HCT116 (cell line): Measurements from ENCODE around the gene ICAM1. TPM values are rescaled to one million over a fixed set of nuclear protein-coding genes. Genes with fewer than 3 reads are reported as not detected.
"Not testable (repeated sequence)": the region's sequence is repeated elsewhere in the genome, so short reads cannot be mapped to it uniquely, and the experiment has no call there.

Source experiments
- ATAC-seq: fragments of 200-7000 bp; cut with Tn5 transposase; 2 replicates; pipeline ENCODE4 v1.9.1; 2020; ENCODE audit warnings: mild to moderate bottlenecking, moderate library complexity
- BruUV-seq: library from RNA; stranded (reverse); fragments of 400-500 nt; replicated peaks from 2 replicates; lab custom pipeline; 2021; lab: Mats Ljungman, UMichigan
- CTCF ChIA-PET: fragments of 300-600 bp; sonication (Branson Sonifier 250); formaldehyde crosslinking; loops from one replicate; lab custom pipeline; 2021; ENCODE audit warnings: antibody characterized with exemption; lab: Charles Lee
- POLR2A ChIA-PET: fragments of 300-600, 350-600 bp; sonication (Branson Sonifier 250); formaldehyde crosslinking; loops from one replicate; lab custom pipeline; 2021; ENCODE audit warnings: antibody characterized with exemption; lab: Charles Lee
- RAD21 ChIA-PET, 2 experiments: fragments of 300-600 bp; sonication (Branson Sonifier 250); formaldehyde crosslinking; loops; one replicate each; lab custom pipeline; 2023; ENCODE audit warnings: low total read pairs in 2 of 2; ENCODE audit not compliant: uncharacterized antibody in 2 of 2, unreplicated experiment in 2 of 2, low non-redundant PET in 1 of 2; lab: Charles Lee
- DNase-seq: peaks from one replicate; pipeline ENCODE4 v3.0.0-alpha.2; 2010; ENCODE audit warnings: low read depth, low spot score
- H2AFZ ChIP-seq: fragments of 200-600 bp; shearing (Covaris generic), sonication (generic); 2 replicates; pipeline ENCODE4 v1.6.1; 2017; ENCODE audit warnings: low read depth, mixed run types, mixed read lengths, antibody characterized with exemption, low read length; ENCODE audit not compliant: poor library complexity, severe bottlenecking
- H3K27ac ChIP-seq: 2 replicates; pipeline ENCODE4 v1.5.1; 2012; ENCODE audit warnings: low read depth, low read length
- H3K27me3 ChIP-seq: fragments of 200-600 bp; sonication (generic); 2 replicates; pipeline ENCODE4 v1.6.1; 2016; ENCODE audit warnings: mixed run types, low read length, mixed read lengths; ENCODE audit not compliant: insufficient read depth
- H3K36me3 ChIP-seq, 2 experiments: fragments of 200-500 bp in 1 of 2; fragments of 200-600 bp in 1 of 2; sonication (Bioruptor generic) in 1 of 2; sonication (generic) in 1 of 2; 2 replicates each; pipeline versions ENCODE4 v1.5.1 to v1.6.1; 2014 to 2016; ENCODE audit warnings: low read length in 2 of 2, inconsistent platforms in 1 of 2, mixed read lengths in 1 of 2, mixed run types in 1 of 2; ENCODE audit not compliant: insufficient read depth in 2 of 2, control insufficient read depth in 1 of 2
- H3K4me1 ChIP-seq, 2 experiments: fragments of 200-600 bp in 1 of 2; sonication (generic) in 1 of 2; 2 replicates each; pipeline versions ENCODE4 v1.5.1 to v1.6.1; 2012 to 2017; ENCODE audit warnings: low read length in 2 of 2, inconsistent platforms in 1 of 2, mild to moderate bottlenecking in 1 of 2, mixed read lengths in 1 of 2, mixed run types in 1 of 2, moderate library complexity in 1 of 2; ENCODE audit not compliant: insufficient read depth in 2 of 2, control insufficient read depth in 1 of 2
- H3K4me2 ChIP-seq: fragments of 200-600 bp; sonication (generic); 2 replicates; pipeline ENCODE4 v1.6.1; 2017; ENCODE audit warnings: mixed run types, low read length, mixed read lengths
- H3K4me3 ChIP-seq, 2 experiments: fragments of 200-600 bp in 1 of 2; sonication (generic) in 1 of 2; replicated peaks in 1 of 2; 2 replicates each; pipeline ENCODE4 v1.5.1; 2011 to 2016; ENCODE audit warnings: low read length in 2 of 2, control low read depth in 1 of 2, low read depth in 1 of 2, mild to moderate bottlenecking in 1 of 2, mixed read lengths in 1 of 2, mixed run types in 1 of 2
- H3K79me2 ChIP-seq: fragments of 200-600 bp; sonication (generic); 2 replicates; pipeline ENCODE4 v1.6.1; 2017; ENCODE audit warnings: mild to moderate bottlenecking, mixed run types, low read length, moderate library complexity, mixed read lengths; ENCODE audit not compliant: insufficient read depth
- H3K9ac ChIP-seq: fragments of 200-600 bp; sonication (generic); 2 replicates; pipeline ENCODE4 v1.6.1; 2016; ENCODE audit warnings: low read length, mixed read lengths
- H3K9me2 ChIP-seq: fragments of 200-600 bp; sonication (generic), shearing (Covaris generic); 2 replicates; pipeline ENCODE4 v1.6.1; 2017; ENCODE audit warnings: mixed run types, mild to moderate bottlenecking, moderate library complexity; ENCODE audit not compliant: insufficient read depth
- H3K9me3 ChIP-seq, 2 experiments: fragments of 200-500 bp in 1 of 2; fragments of 200-600 bp in 1 of 2; sonication (Bioruptor generic) in 1 of 2; sonication (generic) in 1 of 2; 2 replicates each; pipeline ENCODE4 v1.6.1; 2014 to 2017; ENCODE audit warnings: low read length in 2 of 2, mixed read lengths in 2 of 2, inconsistent platforms in 1 of 2, low read depth in 1 of 2, mild to moderate bottlenecking in 1 of 2, mixed run types in 1 of 2, moderate library complexity in 1 of 2; ENCODE audit not compliant: control insufficient read depth in 1 of 2, insufficient read depth in 1 of 2
- H4K20me1 ChIP-seq: fragments of 200-600 bp; sonication (generic), shearing (Covaris generic); 2 replicates; pipeline ENCODE4 v1.6.1; 2017; ENCODE audit warnings: mixed run types, mild to moderate bottlenecking, moderate library complexity; ENCODE audit not compliant: insufficient read depth
- CBX3 ChIP-seq: IDR thresholded peaks from 2 replicates; pipeline ENCODE4 v1.6.1; 2012; ENCODE audit warnings: low read depth
- CEBPB ChIP-seq: IDR thresholded peaks from 2 replicates; pipeline ENCODE4 v1.6.1; 2012; ENCODE audit warnings: low read depth
- EGR1 ChIP-seq: IDR thresholded peaks from 2 replicates; pipeline ENCODE4 v1.6.1; 2012; ENCODE audit warnings: low read depth
- FOSL1 ChIP-seq: IDR thresholded peaks from 2 replicates; pipeline ENCODE4 v1.6.1; 2012; ENCODE audit warnings: low read depth
- POLR2A ChIP-seq: IDR thresholded peaks from 2 replicates; pipeline ENCODE4 v1.7.0; 2011; ENCODE audit warnings: borderline replicate concordance; ENCODE audit not compliant: insufficient read depth, insufficient read length; ENCODE audit errors: extremely low read depth
- TCF7L2 ChIP-seq: IDR thresholded peaks from 2 replicates; pipeline ENCODE4 v1.7.0; 2011; ENCODE audit warnings: borderline replicate concordance, inconsistent platforms; ENCODE audit not compliant: insufficient read depth, insufficient read length; ENCODE audit errors: extremely low read depth
- intact Hi-C: fragments of 100-400 bp; cut with micrococcal nuclease; formaldehyde crosslinking; loops from 2 replicates; pipeline ENCODE4 v1.10.0; 2022
- total RNA-seq: library from RNA; stranded (reverse); gene quantifications from one replicate; pipeline ENCODE4 v1.2.1, GENCODE V29; 2021; ENCODE audit not compliant: unreplicated experiment
- TF ChIP-seq, protein P1 (sequence below), 3 experiments: fragments of 200-600 bp in 1 of 3; sonication (generic) in 1 of 3; IDR thresholded peaks in 2 of 3; conservative IDR thresholded peaks in 1 of 3; 2 replicates each; pipeline ENCODE4 v1.5.1; 2012 to 2017; ENCODE audit warnings: low read depth in 2 of 3, low read length in 2 of 3, antibody characterized with exemption in 1 of 3, borderline replicate concordance in 1 of 3, control low read depth in 1 of 3, mild to moderate bottlenecking in 1 of 3, mixed read lengths in 1 of 3, mixed run types in 1 of 3, moderate library complexity in 1 of 3; ENCODE audit not compliant: insufficient read depth in 1 of 3

The ICAM1 gene
- total RNA-seq, 1 experiment from 2014 or later, result 5.0 TPM

DNA sequence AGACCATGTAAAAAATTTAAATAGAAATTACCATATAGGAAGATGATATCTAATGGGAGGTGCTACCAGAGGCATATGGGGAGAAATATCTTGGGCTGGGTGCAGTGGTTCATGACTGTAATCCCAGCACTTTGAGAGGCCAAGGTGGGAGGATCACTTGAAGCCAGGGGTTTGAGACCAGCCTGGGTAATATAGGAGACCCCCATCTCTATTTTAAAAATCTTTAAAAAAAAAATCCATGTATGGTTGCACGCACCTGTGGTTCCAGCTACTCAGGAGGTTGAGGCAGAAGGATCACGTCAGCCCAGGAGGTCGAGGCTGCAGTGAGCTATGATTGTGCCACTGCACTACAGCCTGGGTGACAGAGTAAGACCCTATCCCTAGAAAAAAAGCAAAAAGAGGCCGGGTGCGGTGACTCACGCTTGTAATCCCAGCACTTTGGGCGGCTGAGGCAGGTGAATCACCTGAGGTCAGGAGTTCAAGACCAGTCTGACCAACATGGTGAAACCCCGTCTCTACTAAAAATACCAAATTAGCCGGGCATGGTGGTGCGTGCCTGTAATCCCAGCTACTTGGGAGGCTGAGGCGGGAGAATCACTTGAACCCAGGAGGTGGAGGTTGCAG, 29.0 kb upstream of the ICAM1 start:
- H2AFZ ChIP-seq, H3K9ac ChIP-seq, CTCF ChIA-PET, intact Hi-C loops, H3K27me3 ChIP-seq, H3K36me3 ChIP-seq, H4K20me1 ChIP-seq, H3K9me3 ChIP-seq, BruUV-seq, DNase-seq, H3K9me2 ChIP-seq, H3K79me2 ChIP-seq, H3K27ac ChIP-seq: not testable (repeated sequence)
- ChIA-PET RAD21 (interaction anchor here in 1 of 2 experiments (0.7 kb wide), 1 partner anchor 15 kb away, joined by 3 read pairs; no protein-coding TSS in a partner anchor), POLR2A (interaction anchor here (0.6 kb wide), 1 partner anchor 190 kb away, joined by 6 read pairs; no protein-coding TSS in a partner anchor)
- peak; percentile 60 for ATAC-seq
- Histone ChIP-seq H3K4me3 (0 out of 4 replicates have a peak overlapping the region, but pooled peaks of 1 of the 2 experiments have one; percentile 0), H3K4me2 (peak overlapping the region; percentile 47), H3K4me1 (peaks cover 30 to 49% of the 10 kb centered on the region in 2 experiments)
- peak; percentile 50; the same call in 1 of the 2 replicates for TF ChIP-seq FOSL1

DNA sequence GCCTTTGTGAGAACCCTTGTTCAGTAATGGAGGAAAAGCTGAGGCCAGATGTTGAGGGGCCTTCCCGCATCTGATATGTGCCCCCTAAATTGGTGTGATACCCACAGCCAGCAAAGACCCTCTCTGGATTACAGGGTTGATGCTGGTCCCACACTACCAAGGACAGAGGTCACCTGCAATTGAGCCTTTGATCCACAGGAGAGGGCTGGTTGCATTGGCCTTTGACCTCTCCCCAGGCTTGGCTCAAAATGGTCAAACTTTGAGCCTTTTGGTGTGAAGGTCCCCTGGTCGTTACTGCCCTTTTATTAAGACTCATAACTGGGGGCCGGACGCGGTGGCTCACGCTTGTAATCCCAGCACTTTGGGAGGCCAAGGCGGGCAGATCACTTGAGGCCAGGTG, 27.3 kb upstream of the ICAM1 start:
- H3K9ac ChIP-seq, result no peak overlapping the region
- no peak overlapping the region for H2AFZ ChIP-seq
- ATAC-seq, result no peak
- no peak overlapping the region for H3K4me2 ChIP-seq
- no peak overlapping the region for H3K4me3 ChIP-seq
- H4K20me1 ChIP-seq, result no peaks in the 10 kb centered on the region
- CTCF ChIA-PET, result interaction anchor here (0.7 kb wide), 1 partner anchor 147 kb away, joined by 3 read pairs; no protein-coding TSS in a partner anchor
- no peaks in the 10 kb centered on the region for H3K79me2 ChIP-seq
- no peak for TF ChIP-seq TCF7L2
- no peak for TF ChIP-seq CEBPB
- TF ChIP-seq, protein P1, sequence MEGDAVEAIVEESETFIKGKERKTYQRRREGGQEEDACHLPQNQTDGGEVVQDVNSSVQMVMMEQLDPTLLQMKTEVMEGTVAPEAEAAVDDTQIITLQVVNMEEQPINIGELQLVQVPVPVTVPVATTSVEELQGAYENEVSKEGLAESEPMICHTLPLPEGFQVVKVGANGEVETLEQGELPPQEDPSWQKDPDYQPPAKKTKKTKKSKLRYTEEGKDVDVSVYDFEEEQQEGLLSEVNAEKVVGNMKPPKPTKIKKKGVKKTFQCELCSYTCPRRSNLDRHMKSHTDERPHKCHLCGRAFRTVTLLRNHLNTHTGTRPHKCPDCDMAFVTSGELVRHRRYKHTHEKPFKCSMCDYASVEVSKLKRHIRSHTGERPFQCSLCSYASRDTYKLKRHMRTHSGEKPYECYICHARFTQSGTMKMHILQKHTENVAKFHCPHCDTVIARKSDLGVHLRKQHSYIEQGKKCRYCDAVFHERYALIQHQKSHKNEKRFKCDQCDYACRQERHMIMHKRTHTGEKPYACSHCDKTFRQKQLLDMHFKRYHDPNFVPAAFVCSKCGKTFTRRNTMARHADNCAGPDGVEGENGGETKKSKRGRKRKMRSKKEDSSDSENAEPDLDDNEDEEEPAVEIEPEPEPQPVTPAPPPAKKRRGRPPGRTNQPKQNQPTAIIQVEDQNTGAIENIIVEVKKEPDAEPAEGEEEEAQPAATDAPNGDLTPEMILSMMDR (IDR thresholded peaks at IDR 0.05 in 2 of 3, conservative IDR thresholded peaks at IDR 0.05 in 1 of 3; ENCODE audit: borderline replicate concordance in 1 of 3, insufficient read depth in 1 of 3, low read depth in 2 of 3, low read length in 2 of 3), result no peak
- TF ChIP-seq CBX3, result no peak
- no peak for TF ChIP-seq EGR1
- TF ChIP-seq POLR2A, result no peak
- H3K4me1 ChIP-seq, result peaks cover 35 to 54% of the 10 kb centered on the region in 2 experiments
- H3K36me3 ChIP-seq, result no peaks in the 10 kb centered on the region
- no TSS peak for BruUV-seq
- intact Hi-C loops, result no loop called here
- POLR2A ChIA-PET, result no interaction called here
- no peaks in the 10 kb centered on the region for H3K9me2 ChIP-seq
- no peak overlapping the region for H3K27ac ChIP-seq
- H3K9me3 ChIP-seq, result no peaks in the 10 kb centered on the region
- RAD21 ChIA-PET, result no interaction called here
- H3K27me3 ChIP-seq, result no peaks in the 10 kb centered on the region
- DNase-seq, result no peak
